K562 (cell line): ENCODE measurements around the gene DNAH17. TPM values are rescaled to one million over a fixed set of nuclear protein-coding genes. Genes with fewer than 3 reads are reported as not detected.

Experiments
- ATAC-seq: fragments of 200-7000 bp; cut with Tn5 transposase; 3 replicates; pipeline ENCODE4 v1.9.1; 2020; ENCODE audit warnings: moderate library complexity
- BruUV-seq: library from RNA; stranded (reverse); fragments of 400-500 nt; replicated peaks from 2 replicates; lab custom pipeline; 2021; lab: Mats Ljungman, UMichigan
- CTCF ChIA-PET: fragments of 300-600 bp; formaldehyde crosslinking; extraction: SDS; loops from one replicate; lab custom pipeline; 2021; ENCODE audit warnings: low intra/inter-chr PET ratio; lab: Yijun Ruan, JAX
- POLR2A ChIA-PET: fragments of 300-600, 350-650 bp; sonication (Branson Sonifier 250); formaldehyde crosslinking; extraction: SDS; loops from one replicate; lab custom pipeline; 2021; ENCODE audit warnings: antibody characterized with exemption, inconsistent platforms; lab: Yijun Ruan, JAX
- DNase-seq, 4 experiments: peaks; one replicate each; pipeline versions ENCODE4 v3.0.0 to v3.0.0-alpha.2; 2011 to 2018; ENCODE audit warnings: low spot score in 3 of 4, mixed read lengths in 3 of 4; ENCODE audit errors: extremely low read depth in 1 of 4
- FAIRE-seq: peaks from 2 replicates; lab custom pipeline; 2011; peaks lifted over from hg19 to GRCh38; lab: Jason Lieb, UNC
- H2AFZ ChIP-seq: 2 replicates; pipeline ENCODE4 v1.6.0; 2011; ENCODE audit warnings: low read depth, low read length, control low read depth, inconsistent platforms
- H3K27ac ChIP-seq: fragments of 200-600 bp; 3 replicates; pipeline ENCODE4 v1.8.0; 2011; ENCODE audit warnings: low read depth, mild to moderate bottlenecking, control low read depth, inconsistent platforms, low read length, moderate library complexity, mixed read lengths; ENCODE audit errors: extremely low read depth
- H3K27me3 ChIP-seq, 2 experiments: fragments of 300-600 bp in 1 of 2; 2 replicates in 1 of 2; 3 replicates in 1 of 2; pipeline versions ENCODE4 v1.6.0 to v1.8.0; 2011; ENCODE audit warnings: inconsistent platforms in 2 of 2, low read length in 2 of 2, mild to moderate bottlenecking in 1 of 2, mixed read lengths in 1 of 2, moderate library complexity in 1 of 2; ENCODE audit not compliant: control insufficient read depth in 2 of 2, insufficient read depth in 2 of 2
- H3K36me3 ChIP-seq: fragments of 300-600 bp; 3 replicates; pipeline ENCODE4 v1.8.0; 2011; ENCODE audit warnings: mild to moderate bottlenecking, low read length, inconsistent platforms; ENCODE audit not compliant: control insufficient read depth, insufficient read depth
- H3K4me1 ChIP-seq, 2 experiments: fragments of 200-600 bp in 1 of 2; replicated peaks in 1 of 2; 2 replicates in 1 of 2; 3 replicates in 1 of 2; pipeline versions ENCODE4 v1.5.1 to v1.8.0; 2011; ENCODE audit warnings: inconsistent platforms in 2 of 2, low read length in 2 of 2, mild to moderate bottlenecking in 1 of 2, mixed read lengths in 1 of 2, moderate library complexity in 1 of 2; ENCODE audit not compliant: control insufficient read depth in 2 of 2, insufficient read depth in 2 of 2
- H3K4me2 ChIP-seq: 2 replicates; pipeline ENCODE4 v1.6.1; 2011; ENCODE audit warnings: low read length, control low read depth, inconsistent platforms, mixed read lengths; ENCODE audit not compliant: insufficient read depth
- H3K4me3 ChIP-seq: fragments of 200-600 bp; sonication (generic), shearing (Covaris generic); 2 replicates; pipeline ENCODE4 v1.5.1; 2016; ENCODE audit warnings: control low read depth, inconsistent platforms
- H3K79me2 ChIP-seq: fragments of 200-600 bp; 3 replicates; pipeline ENCODE4 v1.8.0; 2011; ENCODE audit warnings: low read length, inconsistent platforms; ENCODE audit not compliant: control insufficient read depth, insufficient read depth
- H3K9ac ChIP-seq, 2 experiments: 2 replicates each; pipeline versions ENCODE4 v1.6.0 to v1.6.1; 2011; ENCODE audit warnings: low read depth in 2 of 2, low read length in 2 of 2, control low read depth in 1 of 2, inconsistent platforms in 1 of 2, mild to moderate bottlenecking in 1 of 2, mixed read lengths in 1 of 2; ENCODE audit not compliant: insufficient read depth in 1 of 2
- H3K9me1 ChIP-seq: one replicate; pipeline ENCODE4 v1.6.0; 2011; ENCODE audit warnings: inconsistent platforms, mild to moderate bottlenecking, low read length, moderate library complexity; ENCODE audit not compliant: control insufficient read depth, insufficient read depth
- H3K9me3 ChIP-seq: replicated peaks from 2 replicates; pipeline ENCODE4 v1.5.1; 2011; ENCODE audit warnings: low read depth, low read length, inconsistent platforms; ENCODE audit not compliant: control insufficient read depth, insufficient read depth
- H4K20me1 ChIP-seq: replicated peaks from 2 replicates; pipeline ENCODE4 v1.6.1; 2011; ENCODE audit warnings: low read length, inconsistent platforms, mixed read lengths; ENCODE audit not compliant: control insufficient read depth, insufficient read depth
- ATF3 ChIP-seq, 2 experiments: fragments of 450-650 bp in 1 of 2; sonication (generic) in 1 of 2; formaldehyde crosslinking in 1 of 2; IDR thresholded peaks in 1 of 2; conservative IDR thresholded peaks in 1 of 2; 2 replicates each; pipeline versions ENCODE4 v1.6.1 to v1.8.1; 2016 to 2023; ENCODE audit warnings: mild to moderate bottlenecking in 2 of 2, moderate library complexity in 2 of 2, inconsistent platforms in 1 of 2, missing genetic modification reagents in 1 of 2
- DPF2 ChIP-seq: fragments of 450-650 bp; IDR thresholded peaks from 2 replicates; pipeline ENCODE4 v1.6.1; 2016
- FOSL1 ChIP-seq: fragments of 200-800 bp; sonication (Bioruptor generic); conservative IDR thresholded peaks from 2 replicates; pipeline ENCODE4 v1.6.1; 2016; ENCODE audit warnings: missing genetic modification characterization, missing compliant biosample characterization
- FOXP4 ChIP-seq: sonication (generic); formaldehyde crosslinking; IDR thresholded peaks from 2 replicates; pipeline ENCODE4 v1.8.0; 2022; ENCODE audit warnings: mild to moderate bottlenecking, missing genetic modification reagents, borderline replicate concordance
- JUND ChIP-seq, 2 experiments: IDR thresholded peaks; 2 replicates in 1 of 2; 3 replicates in 1 of 2; pipeline ENCODE4 v1.6.1; 2011; ENCODE audit warnings: borderline replicate concordance in 2 of 2, low read depth in 2 of 2, low read length in 2 of 2, improper control_type of control experiment in 1 of 2, missing biosample characterization in 1 of 2, missing genetic modification characterization in 1 of 2, missing genetic modification reagents in 1 of 2
- TFAP4 ChIP-seq: sonication (generic); formaldehyde crosslinking; IDR thresholded peaks from 2 replicates; pipeline ENCODE4 v1.8.0; 2022; ENCODE audit warnings: missing genetic modification reagents, mild to moderate bottlenecking, moderate library complexity, borderline replicate concordance
- THAP12 ChIP-seq: fragments of 250-450 bp; sonication (Bioruptor Pico); IDR thresholded peaks from 2 replicates; pipeline ENCODE4 v1.9.0; 2021; ENCODE audit warnings: mild to moderate bottlenecking, inconsistent platforms
- ZNF384 ChIP-seq: IDR thresholded peaks from 2 replicates; pipeline ENCODE4 v1.6.1; 2012; ENCODE audit warnings: low read depth, low read length, improper control_type of control experiment
- WGBS: fragments of 100-300 bp; shearing (Covaris generic); methylation state at CpG from one replicate; pipeline ENCODE4 v1.1.6; 2016; ENCODE audit warnings: low coverage, mixed read lengths; ENCODE audit not compliant: insufficient coverage; ENCODE audit errors: missing lambda C conversion rate; 5-methylcytosine and 5-hydroxymethylcytosine counted together
- in situ Hi-C: fragments of 300-500 bp; cut with MboI; formaldehyde crosslinking; loops from 4 replicates; pipeline ENCODE4 v1.15.0; 2018; ENCODE audit warnings: inconsistent platforms, mixed read lengths
- intact Hi-C: fragments of 100-400 bp; cut with micrococcal nuclease; formaldehyde crosslinking; loops from 2 replicates; pipeline ENCODE4 v1.14.2; 2022
- polyA plus RNA-seq, 8 experiments: library from polyadenylated mRNA; depleted of rRNA in 4 of 8; stranded (reverse) in 5 of 8; unstranded in 3 of 8; fragments of >200 nt; fragmentation: Nextera tagmentation in 2 of 8; fragmentation: Illumina TruSeq in 1 of 8; extraction: Ambion mirVana in 2 of 8; extraction: Trizol in 1 of 8; gene quantifications; 2 replicates each; pipeline versions ENCODE4 v1.2.1 to v1.2.3, GENCODE V29; 2011 to 2014; ENCODE audit warnings: inconsistent platforms in 1 of 8, missing spikeins in 1 of 8
- total RNA-seq, 7 experiments: library from RNA; depleted of rRNA in 6 of 7; stranded (reverse); fragments of >200 nt in 6 of 7; fragmentation: Illumina TruSeq in 2 of 7; extraction: Trizol in 2 of 7; gene quantifications; 2 replicates each; pipeline versions ENCODE4 v1.2.1 to v1.2.3, GENCODE V29; 2011 to 2021; ENCODE audit warnings: low replicate concordance in 1 of 7

Gene DNAH17
- total and polyA plus RNA-seq, 9 of the 15 experiments (the other 6 are each of a cell fraction or from before 2014, with no cell fraction given): under 0.01 to 0.06 (median 0.03) TPM; not detected in 5

- Histone ChIP-seq H3K9me1 (no peaks in the 10 kb centered on the region), H3K9ac (no peak overlapping the region), H3K4me3 (no peak overlapping the region), H4K20me1 (peaks cover 5% of the 10 kb centered on the region; the same call in 1 of the 2 replicates), H2AFZ (no peak overlapping the region), H3K27me3 (peaks cover 31 to 65% of the 10 kb centered on the region in 2 experiments), H3K36me3 (no peaks in the 10 kb centered on the region), H3K79me2 (no peaks in the 10 kb centered on the region), H3K4me2 (no peak overlapping the region), H3K4me1 (peaks cover 0 to 4% of the 10 kb centered on the region in 2 experiments; a peak in 1 of 5 replicates), H3K9me3 (no peaks in the 10 kb centered on the region), H3K27ac (no peak overlapping the region)
- DNase-seq (no peak), FAIRE-seq (no peak), ATAC-seq (no peak)
- ChIA-PET CTCF (no interaction called here), POLR2A (interaction anchor here (0.6 to 0.9 kb wide), 2 partner anchors 9 to 78 kb away, joined by 3 to 4 read pairs; no protein-coding TSS in a partner anchor)
- no TSS peak for BruUV-seq
- 0% methylated on average over 1 of the region's 2 CpGs for WGBS
- in situ Hi-C loops (no loop called here), intact Hi-C loops (no loop called here)
- TF ChIP-seq THAP12 (CRISPR knock-in tag) (no peak), ZNF384 (peak; percentile 84), TFAP4 (CRISPR knock-in tag) (peak; percentile 71), FOSL1 (tag) (peak; percentile 90), FOXP4 (CRISPR knock-in tag) (no peak), ATF3 (IDR thresholded peaks at IDR 0.05) (peak; percentile 63), ATF3 (CRISPR knock-in tag; conservative IDR thresholded peaks at IDR 0.05) (no peak), JUND (IDR thresholded peaks at IDR 0.05; ENCODE audit: borderline replicate concordance, low read depth, low read length) (peak; percentile 85), JUND (tag; IDR thresholded peaks at IDR 0.05; ENCODE audit: borderline replicate concordance, low read depth, low read length) (peak; percentile 69; the same call in 2 of the 3 replicates), DPF2 (0 out of 2 replicates have a peak, but pooled peaks have one; percentile 22)
Observed at GRCh38 chr17:78557598-78558039, 19.6 kb downstream of the DNAH17 start.
